HG03108 (cell line): ENCODE measurements around the gene B4GALNT4.
"Not testable (repeated sequence)": the region's sequence is repeated elsewhere in the genome, so short reads cannot be mapped to it uniquely, and the experiment has no call there.

Experiments
- ATAC-seq: cut with Tn5 transposase; IDR thresholded peaks from one replicate; pipeline ENCODE4 v1.9.1; 2021; ENCODE audit warnings: moderate library complexity; ENCODE audit not compliant: unreplicated experiment

Gene B4GALNT4

GRCh38 chr11:405954-406795 lies 36.9 kb downstream of the B4GALNT4 start:
- no peak for ATAC-seq

- ATAC-seq, result peak; percentile 50
Measured at GRCh38 chr11:406796-407650, 37.7 kb downstream of the B4GALNT4 start.

GRCh38 chr11:407651-408123 lies 38.4 kb downstream of the B4GALNT4 start:
- ATAC-seq, result no peak

GRCh38 chr11:408154-409007 lies 39.1 kb downstream of the B4GALNT4 start:
- ATAC-seq, result no peak

GRCh38 chr11:409008-409599 lies 39.8 kb downstream of the B4GALNT4 start:
- no peak for ATAC-seq

GRCh38 chr11:409600-410483 lies 40.5 kb downstream of the B4GALNT4 start:
- ATAC-seq, result no peak

- not testable (repeated sequence) for ATAC-seq
Measured at GRCh38 chr11:410711-411110, 41.4 kb downstream of the B4GALNT4 start.

- not testable (repeated sequence) for ATAC-seq
Measured at GRCh38 chr11:411520-411919, 42.2 kb downstream of the B4GALNT4 start.

- ATAC-seq, result no peak
Measured at GRCh38 chr11:412641-413119, 43.4 kb downstream of the B4GALNT4 start.

- no peak for ATAC-seq
Measured at GRCh38 chr11:413120-414081, 44.1 kb downstream of the B4GALNT4 start.

GRCh38 chr11:414318-414857 lies 45.1 kb downstream of the B4GALNT4 start:
- no peak for ATAC-seq

GRCh38 chr11:415640-416041 lies 46.3 kb downstream of the B4GALNT4 start:
- ATAC-seq, result no peak

GRCh38 chr11:416051-416756 lies 46.9 kb downstream of the B4GALNT4 start:
- no peak for ATAC-seq

GRCh38 chr11:416757-417621 lies 47.7 kb downstream of the B4GALNT4 start:
- ATAC-seq, result no peak

GRCh38 chr11:417652-418342 lies 48.5 kb downstream of the B4GALNT4 start:
- no peak for ATAC-seq
